SK-N-SH (cell line): ENCODE data around the gene PDS5A. TPM values are rescaled to one million over a fixed set of nuclear protein-coding genes. Genes with fewer than 3 reads are reported as not detected.
"Not testable (repeated sequence)": the region's sequence is repeated elsewhere in the genome, so short reads cannot be mapped to it uniquely, and the experiment has no call there.

ENCODE experiments used
- CTCF ChIA-PET: fragments of 300-600, 350-600 bp; formaldehyde crosslinking; extraction: SDS; loops from one replicate; lab custom pipeline; 2021; lab: Yijun Ruan, JAX
- POLR2A ChIA-PET: fragments of 350-600 bp; sonication (Branson Sonifier 250); formaldehyde crosslinking; extraction: SDS; loops from one replicate; lab custom pipeline; 2020; ENCODE audit warnings: antibody characterized with exemption, inconsistent platforms; lab: Yijun Ruan, JAX
- DNase-seq: peaks from one replicate; pipeline ENCODE4 v3.0.0; 2012
- H2AFZ ChIP-seq: fragments of 200-600 bp; sonication (generic); 2 replicates; pipeline ENCODE4 v1.8.1; 2016; ENCODE audit warnings: antibody characterized with exemption, mild to moderate bottlenecking, low read depth
- H3F3A ChIP-seq: fragments of 200-600 bp; sonication (generic); replicated peaks from 2 replicates; pipeline ENCODE3; 2016; ENCODE audit warnings: antibody characterized with exemption, mild to moderate bottlenecking; ENCODE audit not compliant: insufficient read depth
- H3K27ac ChIP-seq, 2 experiments: fragments of 200-500 bp in 1 of 2; fragments of 200-600 bp in 1 of 2; sonication (Bioruptor generic) in 1 of 2; sonication (generic), shearing (Covaris generic) in 1 of 2; 2 replicates each; pipeline versions ENCODE4 v1.5.1 to v1.6.1; 2014 to 2016; ENCODE audit warnings: low read depth in 2 of 2, inconsistent platforms in 1 of 2, low read length in 1 of 2, mild to moderate bottlenecking in 1 of 2, mixed read lengths in 1 of 2
- H3K27me3 ChIP-seq: fragments of 200-600 bp; sonication (generic), shearing (Covaris generic); 2 replicates; pipeline ENCODE4 v1.6.1; 2016; ENCODE audit warnings: mixed run types; ENCODE audit not compliant: insufficient read depth
- H3K36me3 ChIP-seq, 2 experiments: fragments of 200-500 bp in 1 of 2; fragments of 200-600 bp in 1 of 2; sonication (Bioruptor generic) in 1 of 2; sonication (generic) in 1 of 2; replicated peaks in 1 of 2; 2 replicates each; pipeline versions ENCODE3 to v1.5.1; 2014 to 2016; ENCODE audit warnings: low read length in 1 of 2, mild to moderate bottlenecking in 1 of 2; ENCODE audit not compliant: insufficient read depth in 2 of 2, control insufficient read depth in 1 of 2
- H3K4me1 ChIP-seq, 2 experiments: fragments of 200-500 bp in 1 of 2; fragments of 200-600 bp in 1 of 2; sonication (Bioruptor generic) in 1 of 2; sonication (generic), shearing (Covaris generic) in 1 of 2; 2 replicates each; pipeline versions ENCODE4 v1.5.1 to v1.6.1; 2014 to 2016; ENCODE audit warnings: low read depth in 1 of 2, low read length in 1 of 2, mixed run types in 1 of 2; ENCODE audit not compliant: insufficient read depth in 2 of 2, control insufficient read depth in 1 of 2
- H3K4me2 ChIP-seq: fragments of 200-600 bp; sonication (generic), shearing (Covaris generic); 2 replicates; pipeline ENCODE4 v1.6.1; 2017; ENCODE audit warnings: mixed run types
- H3K4me3 ChIP-seq, 2 experiments: fragments of 200-500 bp in 1 of 2; fragments of 200-600 bp in 1 of 2; sonication (Bioruptor generic) in 1 of 2; sonication (generic), shearing (Covaris generic) in 1 of 2; 2 replicates each; pipeline versions ENCODE4 v1.5.1 to v1.8.1; 2014 to 2016; ENCODE audit warnings: low read depth in 2 of 2, inconsistent platforms in 1 of 2, low read length in 1 of 2, mild to moderate bottlenecking in 1 of 2, mixed read lengths in 1 of 2, moderate library complexity in 1 of 2
- H3K79me2 ChIP-seq: fragments of 200-600 bp; sonication (generic); 2 replicates; pipeline ENCODE4 v1.8.1; 2017; ENCODE audit warnings: mild to moderate bottlenecking; ENCODE audit not compliant: insufficient read depth
- H3K9ac ChIP-seq: fragments of 200-600 bp; sonication (generic); 2 replicates; pipeline ENCODE4 v1.6.1; 2017; ENCODE audit warnings: mixed run types
- H3K9me2 ChIP-seq: fragments of 200-600 bp; sonication (generic); 2 replicates; pipeline ENCODE4 v1.6.1; 2017; ENCODE audit warnings: mixed run types
- H3K9me3 ChIP-seq: fragments of 200-600 bp; sonication (generic); 2 replicates; pipeline ENCODE4 v1.6.1; 2017; ENCODE audit warnings: mixed run types, mild to moderate bottlenecking, moderate library complexity
- H4K20me1 ChIP-seq: fragments of 200-600 bp; sonication (generic); 2 replicates; pipeline ENCODE4 v1.6.1; 2017; ENCODE audit warnings: mild to moderate bottlenecking, mixed run types; ENCODE audit not compliant: insufficient read depth
- ELF1 ChIP-seq: IDR thresholded peaks from 2 replicates; pipeline ENCODE4 v1.4.0; 2012
- EZH2phosphoT487 ChIP-seq: fragments of 200-600 bp; sonication (generic); IDR thresholded peaks from 2 replicates; pipeline ENCODE4 v1.6.1; 2017; ENCODE audit warnings: low read depth, mixed run types, mild to moderate bottlenecking, antibody characterized with exemption, moderate library complexity, borderline replicate concordance
- FOSL2 ChIP-seq: IDR thresholded peaks from 2 replicates; pipeline ENCODE4 v1.4.0; 2012; ENCODE audit warnings: low read depth, mild to moderate bottlenecking, moderate library complexity, borderline replicate concordance
- FOXM1 ChIP-seq: IDR thresholded peaks from 2 replicates; pipeline ENCODE4 v1.4.0; 2012; ENCODE audit warnings: low read depth, mild to moderate bottlenecking
- MAX ChIP-seq: IDR thresholded peaks from 2 replicates; pipeline ENCODE4 v1.4.0; 2012; ENCODE audit warnings: low read depth
- MEF2A ChIP-seq: IDR thresholded peaks from 2 replicates; pipeline ENCODE4 v1.4.0; 2012; ENCODE audit warnings: low read depth, borderline replicate concordance
- MXI1 ChIP-seq: IDR thresholded peaks from 2 replicates; pipeline ENCODE4 v1.6.1; 2012; ENCODE audit warnings: mild to moderate bottlenecking, low read depth, low read length, improper control_type of control experiment
- REST ChIP-seq: IDR thresholded peaks from 2 replicates; pipeline ENCODE4 v1.6.1; 2012; ENCODE audit warnings: mild to moderate bottlenecking, low read depth, low read length, moderate library complexity
- SMC3 ChIP-seq: IDR thresholded peaks from 2 replicates; pipeline ENCODE4 v1.6.1; 2012; ENCODE audit warnings: low read depth, low read length, improper control_type of control experiment
- TAF1 ChIP-seq: IDR thresholded peaks from 2 replicates; pipeline ENCODE4 v1.6.1; 2012; ENCODE audit warnings: low read depth, mild to moderate bottlenecking, low read length, moderate library complexity, borderline replicate concordance
- USF1 ChIP-seq: IDR thresholded peaks from 2 replicates; pipeline ENCODE4 v1.4.0; 2012; ENCODE audit warnings: low read depth, borderline replicate concordance
- WGBS: methylation state at CpG from one replicate; pipeline ENCODE4 v1.1.6; 2017; ENCODE audit warnings: low lambda C conversion rate; 5-methylcytosine and 5-hydroxymethylcytosine counted together
- polyA plus RNA-seq, 3 experiments: library from polyadenylated mRNA; depleted of rRNA; stranded (reverse); fragments of >200 nt; gene quantifications; 2 replicates each; pipeline ENCODE4 v1.2.3, GENCODE V29; 2012

PDS5A gene
- polyA plus RNA-seq, 1 of the 3 experiments (the other 2 are of a cell fraction): 14.1 TPM

GRCh38 chr4:39905656-39906055, 72.1 kb downstream of the PDS5A start:
- H3K9me2 ChIP-seq: no peaks in the 10 kb centered on the region
- H4K20me1 ChIP-seq: no peaks in the 10 kb centered on the region
- POLR2A ChIA-PET: no interaction called here
- peaks cover 8% of the 10 kb centered on the region for H3F3A ChIP-seq
- H3K36me3 ChIP-seq: peaks cover 37 to 54% of the 10 kb centered on the region in 2 experiments
- no peak for DNase-seq
- H3K4me2 ChIP-seq: no peak overlapping the region
- TF ChIP-seq TAF1 (no peak), MXI1 (no peak), SMC3 (no peak), EZH2phosphoT487 (no peak), ELF1 (no peak), REST (no peak), MAX (no peak), MEF2A (no peak), FOXM1 (no peak), USF1 (no peak), FOSL2 (no peak)
- TF ChIP-seq, all 33 proteins: peak for 0
- Histone ChIP-seq H3K9me3 (no peaks in the 10 kb centered on the region), H3K79me2 (peaks cover 19% of the 10 kb centered on the region; the same call in 1 of the 2 replicates), H3K9ac (no peak overlapping the region), H3K4me3 (no peak overlapping the region), H3K27ac (no peak overlapping the region), H3K4me1 (no peaks in the 10 kb centered on the region), H3K27me3 (no peaks in the 10 kb centered on the region), H2AFZ (no peak overlapping the region)
- CTCF ChIA-PET: no interaction called here
- 96% methylated on average over 1 of the region's 1 CpG for whole genome bisulfite sequencing

GRCh38 chr4:39905019-39905418, 72.7 kb downstream of the PDS5A start:
- H3K27ac ChIP-seq, H3K4me2 ChIP-seq, H4K20me1 ChIP-seq, H3K9me3 ChIP-seq, H3K4me1 ChIP-seq, H2AFZ ChIP-seq, H3K9me2 ChIP-seq, DNase-seq, H3K27me3 ChIP-seq, POLR2A ChIA-PET, H3K9ac ChIP-seq, H3K4me3 ChIP-seq, CTCF ChIA-PET: not testable (repeated sequence)
- H3F3A ChIP-seq: peaks cover 10% of the 10 kb centered on the region
- H3K36me3 ChIP-seq: peaks cover 41 to 54% of the 10 kb centered on the region in 2 experiments
- peaks cover 13% of the 10 kb centered on the region; the same call in 1 of the 2 replicates for H3K79me2 ChIP-seq
- WGBS: 97% methylated on average over 5 of the region's 6 CpGs
